ENCODE results near the gene CNTFR.

Gene CNTFR

DNA sequence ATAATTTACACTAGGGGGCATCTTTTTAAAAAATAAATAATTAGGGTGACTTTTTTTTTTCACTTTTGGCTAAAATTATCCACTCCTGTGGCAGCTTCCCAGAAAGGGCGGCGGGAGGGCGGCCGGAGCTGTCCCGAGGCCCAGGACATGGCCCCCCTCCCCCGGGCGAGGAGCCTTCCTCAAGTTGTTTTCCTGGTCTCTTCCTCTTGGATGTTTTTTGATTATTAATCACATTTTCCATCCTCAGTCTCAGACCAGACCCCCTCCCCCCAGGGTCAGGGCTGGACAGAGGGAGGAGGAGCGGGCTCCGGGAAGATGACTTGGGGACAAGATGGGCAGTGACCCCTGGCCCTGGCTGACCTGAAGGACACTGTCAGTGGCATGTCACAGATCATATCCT, 4.7 kb upstream of the CNTFR start:
- DNase-seq (ENCODE audit: low read depth): no peak
- no peak overlapping the region for H3K4me3 ChIP-seq (ENCODE audit: control insufficient read depth, low read depth, low read length)
- no peak for TF ChIP-seq CTCF (IDR thresholded peaks at IDR 0.05; ENCODE audit: control insufficient read depth, insufficient read depth, low read depth, low read length, missing control alignments)

GRCh38 chr9:34592895-34593601, 3.5 kb upstream of the CNTFR start:
- no peak for TF ChIP-seq CTCF (IDR thresholded peaks at IDR 0.05; ENCODE audit: control insufficient read depth, insufficient read depth, low read depth, low read length, missing control alignments)
- no peak for DNase-seq (ENCODE audit: low read depth)
- no peak overlapping the region for H3K4me3 ChIP-seq (ENCODE audit: control insufficient read depth, low read depth, low read length)

GRCh38 chr9:34591917-34592866, 2.7 kb upstream of the CNTFR start:
- TF ChIP-seq CTCF (IDR thresholded peaks at IDR 0.05; ENCODE audit: control insufficient read depth, insufficient read depth, low read depth, low read length, missing control alignments): no peak
- DNase-seq (ENCODE audit: low read depth): no peak
- no peak overlapping the region for H3K4me3 ChIP-seq (ENCODE audit: control insufficient read depth, low read depth, low read length)

- TF ChIP-seq CTCF (IDR thresholded peaks at IDR 0.05; ENCODE audit: control insufficient read depth, insufficient read depth, low read depth, low read length, missing control alignments): peak; percentile 88
- H3K4me3 ChIP-seq (ENCODE audit: control insufficient read depth, low read depth, low read length): no peak overlapping the region
- no peak for DNase-seq (ENCODE audit: low read depth)
Observed at GRCh38 chr9:34591248-34591916, 1.9 kb upstream of the CNTFR start.

DNA sequence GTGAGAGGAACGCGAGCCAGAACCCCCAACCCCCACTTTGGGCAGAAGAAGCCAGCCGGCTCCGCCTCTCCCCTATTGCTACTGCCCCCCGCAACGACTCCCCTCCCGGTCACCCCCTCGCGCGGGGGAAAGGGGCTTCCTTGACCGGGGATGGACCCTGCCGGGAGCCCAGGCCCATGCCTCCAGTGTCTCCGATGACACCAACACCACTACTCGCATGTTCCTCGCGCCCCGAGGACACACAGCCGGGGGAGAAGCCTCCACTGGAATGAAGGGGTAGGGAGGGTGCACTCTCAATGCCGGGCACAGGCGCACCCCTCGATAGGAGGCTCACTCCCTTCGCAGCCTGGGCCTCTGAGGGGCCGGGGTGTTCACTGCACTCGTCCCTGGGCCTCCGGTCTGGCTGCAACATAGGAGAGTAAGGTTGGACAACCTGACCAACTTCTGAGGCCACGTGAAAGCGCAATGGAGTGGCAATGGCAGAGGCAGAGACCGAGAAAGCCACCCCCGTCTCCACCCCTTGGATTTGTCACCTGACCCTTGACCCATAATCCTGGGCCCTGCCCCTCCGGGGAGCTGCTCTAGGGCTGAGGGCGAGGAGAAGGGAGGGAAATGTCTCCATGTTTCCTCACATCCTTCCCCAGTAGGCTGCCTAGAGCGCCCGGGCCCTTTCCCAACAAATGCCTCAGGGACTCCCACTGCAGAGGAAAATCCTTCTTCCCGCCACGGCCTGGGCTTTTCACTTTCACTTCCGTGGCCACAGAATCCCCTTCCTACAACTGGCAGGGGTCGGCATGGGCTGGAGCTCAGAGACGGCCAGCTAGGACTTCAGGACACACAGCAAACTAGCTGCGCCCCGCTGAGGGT, 1.1 kb upstream of the CNTFR start:
- DNase-seq (ENCODE audit: low read depth): no peak
- H3K4me3 ChIP-seq (ENCODE audit: control insufficient read depth, low read depth, low read length): no peak overlapping the region; the same call in 1 of the 2 replicates
- no peak for TF ChIP-seq CTCF (IDR thresholded peaks at IDR 0.05; ENCODE audit: control insufficient read depth, insufficient read depth, low read depth, low read length, missing control alignments)

Data from AG09309 (cell line).